Body of pancreas (tissue), 4 donors: ENCODE data around the gene CCL26. TPM values are rescaled to one million over a fixed set of nuclear protein-coding genes. Genes with fewer than 3 reads are reported as not detected.
"Not testable (repeated sequence)": the region's sequence is repeated elsewhere in the genome, so short reads cannot be mapped to it uniquely, and the experiment has no call there.

Experiments used
- ATAC-seq: fragments of 150-250 bp; one replicate; pipeline ENCODE4 v1.9.1; 2016
- DNase-seq, 4 donors: peaks; one replicate each; pipeline ENCODE4 v3.0.0-alpha.2; 2019
- H3K27ac ChIP-seq, 4 donors: fragments of 200-600 bp; sonication (generic); 1 replicate in 3 of 4; 2 replicates in 1 of 4; pipeline versions ENCODE4 v1.5.1 to v1.6.1; 2016 to 2019; ENCODE audit warnings: mild to moderate bottlenecking in 1 of 4, mixed read lengths in 1 of 4, moderate library complexity in 1 of 4
- H3K27me3 ChIP-seq, 2 donors: fragments of 200-600 bp; sonication (generic); one replicate each; pipeline ENCODE4 v1.6.0; 2016; ENCODE audit warnings: mild to moderate bottlenecking in 1 of 2
- H3K36me3 ChIP-seq, 2 donors: fragments of 200-600 bp; sonication (generic); replicated peaks in 1 of 2; 2 replicates each; pipeline ENCODE4 v1.5.1; 2016; ENCODE audit warnings: low read depth in 2 of 2; ENCODE audit not compliant: insufficient read depth in 1 of 2
- H3K4me1 ChIP-seq: fragments of 200-600 bp; sonication (generic); one replicate; pipeline ENCODE4 v1.6.0; 2016
- H3K4me3 ChIP-seq, 2 donors: fragments of 200-600 bp; sonication (generic); 1 replicate in 1 of 2; 2 replicates in 1 of 2; pipeline ENCODE4 v1.5.1; 2016 to 2019
- H3K9me3 ChIP-seq, 3 donors: fragments of 200-600 bp; sonication (generic); 1 replicate in 2 of 3; 2 replicates in 1 of 3; pipeline ENCODE4 v1.5.1; 2016
- POLR2A ChIP-seq, 3 donors: fragments of 450-650 bp; IDR thresholded peaks; one replicate each; pipeline ENCODE4 v1.6.1; 2016; ENCODE audit warnings: antibody characterized with exemption in 3 of 3, mild to moderate bottlenecking in 2 of 3
- WGBS, 2 donors: methylation state at CpG; one replicate each; pipeline ENCODE4 v1.1.5; 2017; 5-methylcytosine and 5-hydroxymethylcytosine counted together
- intact Hi-C: fragments of 100-400 bp; cut with DNase I; formaldehyde crosslinking; loops from one replicate; pipeline ENCODE4 v1.15.1; 2023
- total RNA-seq, 2 donors: library from RNA; depleted of rRNA; stranded (reverse); fragments of >200 nt; gene quantifications; one replicate each; pipeline ENCODE4 v1.1.0, GENCODE V29; 2016
- TF ChIP-seq, protein P1 (sequence below), 7 experiments: fragments of 450-650 bp in 4 of 7; fragments of 200-600 bp in 3 of 7; sonication (generic) in 3 of 7; IDR thresholded peaks; one replicate each; pipeline ENCODE4 v1.5.1; 2016 to 2019; ENCODE audit warnings: antibody characterized with exemption in 7 of 7

Gene CCL26
- total RNA-seq, 2 donors from 2014 or later, result not detected

DNA sequence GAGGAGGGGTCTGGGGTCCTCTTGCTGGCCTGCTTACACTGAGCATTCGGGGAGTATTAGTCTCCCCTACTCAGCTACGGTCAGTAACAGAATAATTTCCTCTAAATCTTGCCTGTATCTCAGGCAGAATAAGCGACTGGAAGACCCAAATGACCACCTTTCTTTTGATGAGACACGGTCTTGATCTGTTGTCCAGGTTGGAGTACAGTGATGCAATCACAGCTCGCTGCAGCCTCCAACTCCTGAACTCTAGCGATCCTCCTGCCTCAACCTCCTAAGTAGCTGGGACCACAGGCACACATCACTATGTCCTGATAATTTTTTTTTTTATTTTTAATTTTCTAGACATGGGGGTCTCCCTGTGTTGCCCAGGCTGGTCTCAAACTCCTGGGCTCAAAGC is 24.4 kb upstream of the CCL26 start:
- no peaks in the 10 kb centered on the region for H3K36me3 ChIP-seq
- TF ChIP-seq, protein P1, sequence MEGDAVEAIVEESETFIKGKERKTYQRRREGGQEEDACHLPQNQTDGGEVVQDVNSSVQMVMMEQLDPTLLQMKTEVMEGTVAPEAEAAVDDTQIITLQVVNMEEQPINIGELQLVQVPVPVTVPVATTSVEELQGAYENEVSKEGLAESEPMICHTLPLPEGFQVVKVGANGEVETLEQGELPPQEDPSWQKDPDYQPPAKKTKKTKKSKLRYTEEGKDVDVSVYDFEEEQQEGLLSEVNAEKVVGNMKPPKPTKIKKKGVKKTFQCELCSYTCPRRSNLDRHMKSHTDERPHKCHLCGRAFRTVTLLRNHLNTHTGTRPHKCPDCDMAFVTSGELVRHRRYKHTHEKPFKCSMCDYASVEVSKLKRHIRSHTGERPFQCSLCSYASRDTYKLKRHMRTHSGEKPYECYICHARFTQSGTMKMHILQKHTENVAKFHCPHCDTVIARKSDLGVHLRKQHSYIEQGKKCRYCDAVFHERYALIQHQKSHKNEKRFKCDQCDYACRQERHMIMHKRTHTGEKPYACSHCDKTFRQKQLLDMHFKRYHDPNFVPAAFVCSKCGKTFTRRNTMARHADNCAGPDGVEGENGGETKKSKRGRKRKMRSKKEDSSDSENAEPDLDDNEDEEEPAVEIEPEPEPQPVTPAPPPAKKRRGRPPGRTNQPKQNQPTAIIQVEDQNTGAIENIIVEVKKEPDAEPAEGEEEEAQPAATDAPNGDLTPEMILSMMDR (IDR thresholded peaks at IDR 0.05), result no peak
- TF ChIP-seq POLR2A (IDR thresholded peaks at IDR 0.05), result no peak
- 82 to 96% methylated on average over 6 of the region's 6 CpGs for WGBS, 2 donors
- intact Hi-C loops, result no loop called here
- no peaks in the 10 kb centered on the region for H3K9me3 ChIP-seq
- H3K4me3 ChIP-seq, result no peak overlapping the region
- no peaks in the 10 kb centered on the region for H3K27me3 ChIP-seq
- no peak overlapping the region for H3K27ac ChIP-seq
- no peak for ATAC-seq
- no peak for DNase-seq
- H3K4me1 ChIP-seq, result peaks cover 20% of the 10 kb centered on the region

DNA sequence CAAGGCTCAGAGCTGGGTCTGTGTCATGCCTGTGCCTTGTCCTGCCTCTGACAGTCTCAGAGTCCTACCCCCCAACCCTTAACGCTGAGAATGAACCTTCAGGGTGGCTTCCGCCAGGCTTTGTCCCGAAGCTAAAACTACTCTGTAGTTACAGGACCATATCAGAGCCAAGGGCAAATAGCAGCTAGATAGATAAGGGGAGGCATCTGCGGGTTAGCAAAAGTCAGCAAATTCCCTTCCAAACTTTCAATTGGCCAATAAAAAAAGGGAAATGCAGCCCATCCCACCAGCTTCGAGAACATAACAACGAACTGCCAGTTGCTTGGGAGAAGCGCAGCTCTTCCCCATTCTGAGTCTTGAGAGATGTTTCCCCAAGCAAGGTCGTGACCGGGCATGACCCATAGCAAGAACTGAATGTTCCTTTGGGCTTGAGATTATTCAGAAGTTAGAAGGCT is 23.8 kb upstream of the CCL26 start:
- DNase-seq, result peak; percentile 33 to 75 (median 46)
- H3K4me1 ChIP-seq, result peaks cover 20% of the 10 kb centered on the region
- WGBS, 2 donors, result 24 to 30% methylated on average over 5 to 9 of the region's 9 CpGs
- no peaks in the 10 kb centered on the region for H3K27me3 ChIP-seq
- H3K27ac ChIP-seq, result no peak overlapping the region
- TF ChIP-seq, protein P1 (IDR thresholded peaks at IDR 0.05), result no peak
- no peak for TF ChIP-seq POLR2A (IDR thresholded peaks at IDR 0.05)
- H3K9me3 ChIP-seq, result no peaks in the 10 kb centered on the region
- no peaks in the 10 kb centered on the region for H3K36me3 ChIP-seq
- peak; percentile 45 for ATAC-seq
- intact Hi-C loops, result no loop called here
- no peak overlapping the region for H3K4me3 ChIP-seq

DNA sequence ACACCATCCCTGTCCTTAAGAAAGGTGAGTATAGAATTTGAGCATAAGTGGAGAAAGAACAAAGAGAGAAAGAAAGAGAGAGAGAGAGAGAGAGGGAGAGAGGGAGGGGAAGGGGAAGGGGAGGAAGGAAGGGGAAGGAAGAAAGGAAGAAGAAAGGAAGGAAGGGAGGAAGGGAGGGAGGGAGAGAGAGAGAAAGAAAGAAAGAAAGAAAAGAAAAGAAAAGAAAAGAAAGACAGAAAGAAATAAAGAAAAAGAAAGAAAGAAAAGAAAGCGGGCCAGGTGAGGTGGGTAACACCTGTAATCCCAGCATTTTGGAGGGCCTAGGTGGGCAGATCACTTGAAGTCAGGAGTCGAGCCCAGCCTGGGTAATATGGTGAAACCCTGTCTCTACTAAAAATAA is 21.7 kb upstream of the CCL26 start:
- ATAC-seq (no peak), DNase-seq (no peak)
- Histone ChIP-seq H3K4me3 (no peak overlapping the region), H3K36me3 (no peaks in the 10 kb centered on the region), H3K4me1 (peaks cover 14% of the 10 kb centered on the region), H3K9me3 (no peaks in the 10 kb centered on the region), H3K27me3 (no peaks in the 10 kb centered on the region), H3K27ac (no peak overlapping the region)
- TF ChIP-seq, protein P1 (IDR thresholded peaks at IDR 0.05), result no peak
- no peak for TF ChIP-seq POLR2A (IDR thresholded peaks at IDR 0.05)
- WGBS, 2 donors, result 79 to 97% methylated on average over 2 of the region's 2 CpGs
- intact Hi-C loops, result no loop called here

DNA sequence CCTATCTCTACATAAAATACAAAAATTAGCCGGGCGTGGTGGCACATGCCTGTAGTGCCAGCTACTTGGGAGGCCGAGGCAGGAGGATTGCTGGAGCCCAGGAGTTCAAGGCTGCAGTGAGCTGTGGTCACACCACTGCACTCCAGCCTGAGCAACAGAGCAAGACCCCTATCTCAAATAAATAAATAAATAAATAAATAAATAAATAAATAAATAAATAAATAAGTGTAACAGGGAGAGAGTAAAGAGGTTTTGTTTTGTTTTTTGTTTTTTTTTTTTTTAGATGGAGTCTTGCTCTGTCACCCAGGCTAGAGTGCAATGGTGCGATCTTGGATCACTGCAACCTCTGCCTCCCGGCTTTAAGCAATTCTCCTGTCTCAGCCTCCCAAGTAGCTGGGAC is 20.6 kb upstream of the CCL26 start:
- H3K9me3 ChIP-seq, H3K4me1 ChIP-seq, H3K4me3 ChIP-seq, ATAC-seq, H3K36me3 ChIP-seq, DNase-seq, intact Hi-C loops, H3K27ac ChIP-seq, H3K27me3 ChIP-seq: not testable (repeated sequence)
- WGBS, 2 donors, result 94 to 98% methylated on average over 5 of the region's 5 CpGs

DNA sequence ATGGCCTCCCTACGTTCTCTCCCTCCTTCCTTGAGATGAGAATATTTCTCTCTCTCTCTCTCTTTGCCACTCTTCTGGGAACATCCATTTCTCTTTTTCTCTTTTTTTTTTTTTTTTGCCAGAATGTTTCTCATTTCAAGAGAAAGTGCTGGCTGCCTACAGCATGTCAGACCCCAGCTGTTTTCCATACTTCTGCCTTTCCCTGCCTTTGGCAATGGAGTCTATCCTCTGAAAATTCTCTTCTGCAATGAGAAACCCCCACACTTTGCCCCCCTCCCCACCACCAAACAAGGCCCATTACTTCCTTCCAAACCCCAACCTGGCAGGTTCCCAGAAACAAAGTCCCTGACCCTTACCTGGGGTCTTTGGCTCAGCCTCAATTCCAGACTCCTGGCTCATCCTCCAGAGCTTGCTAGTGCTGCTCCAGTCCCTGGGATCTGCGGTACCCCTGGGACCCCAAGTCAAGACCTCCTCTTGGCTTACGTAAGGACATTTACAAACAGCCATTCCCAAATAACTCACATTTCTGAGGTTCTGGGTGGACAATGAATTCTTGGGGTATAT is 17.4 kb upstream of the CCL26 start:
- Histone ChIP-seq H3K4me3 (no peak overlapping the region), H3K36me3 (no peaks in the 10 kb centered on the region), H3K4me1 (no peaks in the 10 kb centered on the region), H3K9me3 (no peaks in the 10 kb centered on the region), H3K27me3 (no peaks in the 10 kb centered on the region), H3K27ac (no peak overlapping the region)
- intact Hi-C loops, result no loop called here
- DNase-seq, result no peak
- no peak for TF ChIP-seq POLR2A (IDR thresholded peaks at IDR 0.05)
- TF ChIP-seq, protein P1 (IDR thresholded peaks at IDR 0.05), result no peak
- ATAC-seq, result no peak
- WGBS, 2 donors, result 80 to 94% methylated on average over 3 of the region's 3 CpGs

DNA sequence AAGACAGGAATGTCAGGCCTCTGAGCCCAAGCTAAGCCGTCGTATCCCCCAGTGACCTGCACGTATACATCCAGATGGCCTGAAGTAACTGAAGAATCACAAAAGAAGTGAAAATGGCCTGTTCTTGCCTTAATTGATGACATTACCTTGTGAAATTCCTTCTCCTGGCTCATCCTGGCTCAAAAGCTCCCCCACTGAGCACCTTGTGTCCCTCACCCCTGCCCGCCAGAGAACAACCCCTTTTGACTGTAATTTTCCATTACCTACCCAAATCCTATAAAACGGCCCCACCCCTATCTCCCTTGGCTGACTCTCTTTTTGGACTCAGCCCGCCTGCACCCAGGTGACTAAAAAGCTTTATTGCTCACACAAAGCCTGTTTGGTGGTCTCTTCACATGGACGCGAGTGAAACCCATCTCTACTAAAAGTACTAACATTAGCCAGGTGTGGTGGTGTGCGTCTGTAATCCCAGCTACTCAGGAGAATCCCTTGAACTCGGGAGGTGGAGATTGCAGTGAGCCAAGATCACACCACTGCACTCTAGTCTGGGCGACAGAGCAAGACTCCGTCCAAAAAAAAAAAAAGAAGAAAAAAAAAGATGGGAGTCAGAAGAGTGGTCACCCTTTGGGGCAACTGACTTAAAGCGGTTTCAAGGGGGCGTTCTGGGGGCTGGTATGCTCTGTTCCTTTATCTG is 16.3 kb upstream of the CCL26 start:
- H3K4me3 ChIP-seq, intact Hi-C loops, H3K27me3 ChIP-seq, H3K36me3 ChIP-seq, H3K27ac ChIP-seq, H3K9me3 ChIP-seq, ATAC-seq, H3K4me1 ChIP-seq, DNase-seq: not testable (repeated sequence)
- 65 to 69% methylated on average over 13 to 14 of the region's 14 CpGs for WGBS, 2 donors

DNA sequence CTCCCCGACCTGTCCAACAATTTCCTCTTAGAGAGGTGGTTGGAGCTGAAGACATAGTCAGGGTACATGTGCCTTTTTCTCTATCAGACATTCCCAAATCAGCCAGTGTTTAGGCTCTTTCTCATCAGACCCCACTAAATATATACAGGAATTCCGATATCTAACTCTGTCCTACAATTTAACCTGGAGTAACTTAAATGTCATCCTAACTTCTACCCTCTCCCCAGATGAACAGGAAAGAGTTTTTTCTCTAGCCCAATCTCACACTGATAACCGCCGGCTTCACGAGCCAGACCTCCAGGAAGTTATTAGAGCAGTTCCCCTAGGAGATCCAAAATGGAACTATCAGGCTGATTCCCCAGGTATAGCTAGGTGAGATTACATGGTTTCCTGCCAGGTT is 11.0 kb upstream of the CCL26 start:
- WGBS, 2 donors, result 77 to 83% methylated on average over 5 of the region's 5 CpGs
- DNase-seq, H3K4me3 ChIP-seq, intact Hi-C loops, H3K36me3 ChIP-seq, H3K27ac ChIP-seq, H3K27me3 ChIP-seq, ATAC-seq, H3K9me3 ChIP-seq, H3K4me1 ChIP-seq: not testable (repeated sequence)

DNA sequence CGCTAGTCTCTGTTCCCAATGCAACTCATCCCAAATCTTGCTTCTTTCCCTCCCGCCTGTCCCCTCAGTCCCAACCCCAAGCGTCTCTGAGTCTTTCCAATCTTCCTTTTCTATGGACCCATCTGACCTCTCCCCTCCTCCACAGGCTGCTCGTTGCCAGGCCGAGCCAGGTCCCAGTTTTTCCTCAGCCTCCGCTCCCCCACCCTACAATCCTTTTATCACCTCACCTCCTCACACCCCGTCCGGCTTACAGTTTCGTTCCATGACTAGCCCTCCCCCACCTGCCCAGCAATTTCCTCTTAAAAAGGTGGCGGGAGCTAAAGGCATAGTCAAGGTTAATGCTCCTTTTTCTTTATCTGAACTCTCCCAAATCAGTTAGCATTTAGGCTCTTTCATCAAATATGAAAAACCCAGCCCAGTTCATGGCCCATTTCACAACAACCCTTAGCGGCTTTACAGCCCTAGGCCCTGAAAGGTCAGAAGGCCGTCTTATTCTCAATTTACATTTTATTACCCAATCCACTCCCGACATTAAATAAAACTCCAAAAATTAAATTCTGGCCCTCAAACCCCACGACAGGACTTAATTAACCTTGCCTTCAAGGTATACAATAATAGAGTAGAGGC is 8.7 kb upstream of the CCL26 start:
- H3K27me3 ChIP-seq, H3K36me3 ChIP-seq, H3K4me1 ChIP-seq, H3K9me3 ChIP-seq, H3K4me3 ChIP-seq, H3K27ac ChIP-seq, ATAC-seq, DNase-seq, intact Hi-C loops: not testable (repeated sequence)
- 71 to 75% methylated on average over 14 of the region's 14 CpGs for WGBS, 2 donors
